ENCODE results near the gene C9.
"Not testable (repeated sequence)": the region's sequence is repeated elsewhere in the genome, so short reads cannot be mapped to it uniquely, and the experiment has no call there.

C9 gene

GRCh38 chr5:39302472-39302871 is 61.8 kb downstream of the C9 start:
- Histone ChIP-seq H3K4me3 (ENCODE audit: low read length) (no peak overlapping the region), H3K9ac (ENCODE audit: low read length) (no peak overlapping the region), H3K36me3 (ENCODE audit: control insufficient read depth, insufficient read depth, low read length) (no peaks in the 10 kb centered on the region), H3K27me3 (ENCODE audit: control insufficient read depth, insufficient read depth, low read length) (no peaks in the 10 kb centered on the region), H3K4me1 (ENCODE audit: control insufficient read depth, insufficient read depth, low read length) (no peaks in the 10 kb centered on the region), H3K27ac (ENCODE audit: low read depth, low read length) (no peak overlapping the region)

GRCh38 chr5:39301406-39301805 is 62.9 kb downstream of the C9 start:
- H3K4me1 ChIP-seq (ENCODE audit: control insufficient read depth, insufficient read depth, low read length) = no peaks in the 10 kb centered on the region
- no peak overlapping the region for H3K4me3 ChIP-seq (ENCODE audit: low read length)
- no peak overlapping the region for H3K27ac ChIP-seq (ENCODE audit: low read depth, low read length)
- H3K27me3 ChIP-seq (ENCODE audit: control insufficient read depth, insufficient read depth, low read length) = no peaks in the 10 kb centered on the region
- no peaks in the 10 kb centered on the region for H3K36me3 ChIP-seq (ENCODE audit: control insufficient read depth, insufficient read depth, low read length)
- H3K9ac ChIP-seq (ENCODE audit: low read length) = no peak overlapping the region

GRCh38 chr5:39299962-39300361 is 64.3 kb downstream of the C9 start:
- H3K4me3 ChIP-seq (ENCODE audit: low read length) = no peak overlapping the region
- no peak overlapping the region for H3K27ac ChIP-seq (ENCODE audit: low read depth, low read length)
- H3K36me3 ChIP-seq (ENCODE audit: control insufficient read depth, insufficient read depth, low read length) = no peaks in the 10 kb centered on the region
- H3K27me3 ChIP-seq (ENCODE audit: control insufficient read depth, insufficient read depth, low read length) = no peaks in the 10 kb centered on the region
- H3K9ac ChIP-seq (ENCODE audit: low read length) = no peak overlapping the region
- no peaks in the 10 kb centered on the region for H3K4me1 ChIP-seq (ENCODE audit: control insufficient read depth, insufficient read depth, low read length)

GRCh38 chr5:39294736-39295135 is 69.6 kb downstream of the C9 start:
- Histone ChIP-seq H3K36me3 (ENCODE audit: control insufficient read depth, insufficient read depth, low read length) (no peaks in the 10 kb centered on the region), H3K27ac (ENCODE audit: low read depth, low read length) (no peak overlapping the region), H3K27me3 (ENCODE audit: control insufficient read depth, insufficient read depth, low read length) (no peaks in the 10 kb centered on the region), H3K9ac (ENCODE audit: low read length) (no peak overlapping the region), H3K4me3 (ENCODE audit: low read length) (no peak overlapping the region), H3K4me1 (ENCODE audit: control insufficient read depth, insufficient read depth, low read length) (no peaks in the 10 kb centered on the region)

- Histone ChIP-seq H3K4me1 (ENCODE audit: control insufficient read depth, insufficient read depth, low read length) (no peaks in the 10 kb centered on the region), H3K4me3 (ENCODE audit: low read length) (no peak overlapping the region), H3K27me3 (ENCODE audit: control insufficient read depth, insufficient read depth, low read length) (no peaks in the 10 kb centered on the region), H3K9ac (ENCODE audit: low read length) (no peak overlapping the region), H3K27ac (ENCODE audit: low read depth, low read length) (no peak overlapping the region), H3K36me3 (ENCODE audit: control insufficient read depth, insufficient read depth, low read length) (no peaks in the 10 kb centered on the region)
These were observed 79.7 kb downstream of the C9 start for GRCh38 chr5:39284552-39284951.

GRCh38 chr5:39283231-39283818 is 81.0 kb downstream of the C9 start:
- Histone ChIP-seq H3K4me1 (ENCODE audit: control insufficient read depth, insufficient read depth, low read length) (no peaks in the 10 kb centered on the region), H3K27me3 (ENCODE audit: control insufficient read depth, insufficient read depth, low read length) (no peaks in the 10 kb centered on the region), H3K9ac (ENCODE audit: low read length) (no peak overlapping the region), H3K36me3 (ENCODE audit: control insufficient read depth, insufficient read depth, low read length) (no peaks in the 10 kb centered on the region), H3K27ac (ENCODE audit: low read depth, low read length) (no peak overlapping the region), H3K4me3 (ENCODE audit: low read length) (no peak overlapping the region)

GRCh38 chr5:39282561-39282960 is 81.7 kb downstream of the C9 start:
- Histone ChIP-seq H3K27me3 (ENCODE audit: control insufficient read depth, insufficient read depth, low read length) (no peaks in the 10 kb centered on the region), H3K4me3 (ENCODE audit: low read length) (no peak overlapping the region), H3K27ac (ENCODE audit: low read depth, low read length) (no peak overlapping the region), H3K4me1 (ENCODE audit: control insufficient read depth, insufficient read depth, low read length) (no peaks in the 10 kb centered on the region), H3K36me3 (ENCODE audit: control insufficient read depth, insufficient read depth, low read length) (no peaks in the 10 kb centered on the region), H3K9ac (ENCODE audit: low read length) (no peak overlapping the region)

- H3K4me3 ChIP-seq (ENCODE audit: low read length); H3K27me3 ChIP-seq (ENCODE audit: control insufficient read depth, insufficient read depth, low read length); H3K27ac ChIP-seq (ENCODE audit: low read depth, low read length); H3K4me1 ChIP-seq (ENCODE audit: control insufficient read depth, insufficient read depth, low read length); H3K36me3 ChIP-seq (ENCODE audit: control insufficient read depth, insufficient read depth, low read length); H3K9ac ChIP-seq (ENCODE audit: low read length): not testable (repeated sequence)
These were observed 88.4 kb downstream of the C9 start for GRCh38 chr5:39275865-39276264.

GRCh38 chr5:39274398-39275085 is 89.8 kb downstream of the C9 start:
- H3K9ac ChIP-seq (ENCODE audit: low read length) = no peak overlapping the region
- no peak overlapping the region for H3K27ac ChIP-seq (ENCODE audit: low read depth, low read length)
- no peaks in the 10 kb centered on the region for H3K36me3 ChIP-seq (ENCODE audit: control insufficient read depth, insufficient read depth, low read length)
- no peaks in the 10 kb centered on the region for H3K4me1 ChIP-seq (ENCODE audit: control insufficient read depth, insufficient read depth, low read length)
- no peak overlapping the region for H3K4me3 ChIP-seq (ENCODE audit: low read length)
- H3K27me3 ChIP-seq (ENCODE audit: control insufficient read depth, insufficient read depth, low read length) = no peaks in the 10 kb centered on the region

GRCh38 chr5:39273314-39273954 is 90.9 kb downstream of the C9 start:
- no peak overlapping the region for H3K9ac ChIP-seq (ENCODE audit: low read length)
- H3K4me3 ChIP-seq (ENCODE audit: low read length) = no peak overlapping the region
- no peaks in the 10 kb centered on the region for H3K4me1 ChIP-seq (ENCODE audit: control insufficient read depth, insufficient read depth, low read length)
- H3K36me3 ChIP-seq (ENCODE audit: control insufficient read depth, insufficient read depth, low read length) = no peaks in the 10 kb centered on the region
- H3K27ac ChIP-seq (ENCODE audit: low read depth, low read length) = no peak overlapping the region
- H3K27me3 ChIP-seq (ENCODE audit: control insufficient read depth, insufficient read depth, low read length) = no peaks in the 10 kb centered on the region

GRCh38 chr5:39272869-39273231 is 91.4 kb downstream of the C9 start:
- not testable (repeated sequence) for H3K27ac ChIP-seq (ENCODE audit: low read depth, low read length); H3K4me1 ChIP-seq (ENCODE audit: control insufficient read depth, insufficient read depth, low read length); H3K9ac ChIP-seq (ENCODE audit: low read length); H3K36me3 ChIP-seq (ENCODE audit: control insufficient read depth, insufficient read depth, low read length); H3K4me3 ChIP-seq (ENCODE audit: low read length); H3K27me3 ChIP-seq (ENCODE audit: control insufficient read depth, insufficient read depth, low read length)

GRCh38 chr5:39270225-39270848 is 94.0 kb downstream of the C9 start:
- Histone ChIP-seq H3K27me3 (ENCODE audit: control insufficient read depth, insufficient read depth, low read length) (no peaks in the 10 kb centered on the region), H3K36me3 (ENCODE audit: control insufficient read depth, insufficient read depth, low read length) (no peaks in the 10 kb centered on the region), H3K27ac (ENCODE audit: low read depth, low read length) (no peak overlapping the region), H3K4me1 (ENCODE audit: control insufficient read depth, insufficient read depth, low read length) (no peaks in the 10 kb centered on the region), H3K4me3 (ENCODE audit: low read length) (no peak overlapping the region), H3K9ac (ENCODE audit: low read length) (no peak overlapping the region)

All from rectal smooth muscle tissue (tissue), 1 donor.